ENCODE data around the gene SP100. TPM values are rescaled to one million over a fixed set of nuclear protein-coding genes. Genes with fewer than 3 reads are reported as not detected.
A peak's percentile ranks its signal among the peaks of the same experiment; 100 is the strongest.

The SP100 gene
- total RNA-seq, 4 donors from 2014 or later: 70.1 to 102 (median 92.5) TPM

- TF ChIP-seq POLR2AphosphoS5 (IDR thresholded peaks at IDR 0.05): no peak
- no peak overlapping the region for H3K27ac ChIP-seq
- peaks cover 0 to 87% of the 10 kb centered on the region in 2 donors for H3K36me3 ChIP-seq
- no peak for ATAC-seq
- H3K9me3 ChIP-seq: no peaks in the 10 kb centered on the region
- H3K4me1 ChIP-seq: no peaks in the 10 kb centered on the region
- H3K27me3 ChIP-seq: no peaks in the 10 kb centered on the region
- H3K4me3 ChIP-seq: no peak overlapping the region
- 51% methylated on average over 2 of the region's 4 CpGs; no CpG with 5 or more reads in 1 of the 2 donors for WGBS, 2 donors (ENCODE audit: low coverage in 1 of 2)
These were observed 41.2 kb downstream of the SP100 start for GRCh38 chr2:230457073-230457768.

- H3K9me3 ChIP-seq: no peaks in the 10 kb centered on the region
- TF ChIP-seq POLR2A (IDR thresholded peaks at IDR 0.05) (no peak), POLR2AphosphoS5 (IDR thresholded peaks at IDR 0.05) (no peak), EP300 (IDR thresholded peaks at IDR 0.05) (no peak), CTCF (IDR thresholded peaks at IDR 0.05) (no peak)
- no peaks in the 10 kb centered on the region for H3K4me1 ChIP-seq
- peaks cover 1 to 87% of the 10 kb centered on the region in 2 donors for H3K36me3 ChIP-seq
- no peak overlapping the region for H3K4me3 ChIP-seq
- no peaks in the 10 kb centered on the region for H3K27me3 ChIP-seq
- H3K27ac ChIP-seq: no peak overlapping the region
- no peak for ATAC-seq
These were observed 41.8 kb downstream of the SP100 start for GRCh38 chr2:230457793-230458192.

- TF ChIP-seq POLR2A (IDR thresholded peaks at IDR 0.05) (no peak), POLR2AphosphoS5 (IDR thresholded peaks at IDR 0.05) (no peak), CTCF (IDR thresholded peaks at IDR 0.05) (no peak), EP300 (IDR thresholded peaks at IDR 0.05) (no peak)
- Histone ChIP-seq H3K4me1 (no peaks in the 10 kb centered on the region), H3K9me3 (no peaks in the 10 kb centered on the region), H3K27ac (no peak overlapping the region), H3K36me3 (peaks cover 2 to 93% of the 10 kb centered on the region in 2 donors), H3K27me3 (no peaks in the 10 kb centered on the region), H3K4me3 (no peak overlapping the region)
- ATAC-seq: no peak
These were observed 43.2 kb downstream of the SP100 start for GRCh38 chr2:230459216-230459615.

GRCh38 chr2:230471074-230471473 lies 55.1 kb downstream of the SP100 start:
- H3K4me3 ChIP-seq: no peak overlapping the region
- TF ChIP-seq POLR2AphosphoS5 (IDR thresholded peaks at IDR 0.05) (no peak), POLR2A (IDR thresholded peaks at IDR 0.05) (no peak), EP300 (IDR thresholded peaks at IDR 0.05) (no peak)
- peaks cover 0 to 96% of the 10 kb centered on the region in 2 donors for H3K36me3 ChIP-seq
- peaks cover 0 to 11% (median 0%) of the 10 kb centered on the region in 3 donors for H3K9me3 ChIP-seq
- no peaks in the 10 kb centered on the region for H3K27me3 ChIP-seq
- 75% methylated on average over 4 of the region's 4 CpGs for WGBS, 2 donors (ENCODE audit: low coverage in 1 of 2)
- H3K27ac ChIP-seq: no peak overlapping the region
- H3K4me1 ChIP-seq: no peaks in the 10 kb centered on the region
- no peak for ATAC-seq

GRCh38 chr2:230472621-230473018 lies 56.6 kb downstream of the SP100 start:
- TF ChIP-seq CTCF (IDR thresholded peaks at IDR 0.05): no peak
- no peak for TF ChIP-seq POLR2AphosphoS5 (IDR thresholded peaks at IDR 0.05)
- no peak for TF ChIP-seq POLR2A (IDR thresholded peaks at IDR 0.05)
- no peak for TF ChIP-seq EP300 (IDR thresholded peaks at IDR 0.05)
- Histone ChIP-seq H3K4me1 (no peaks in the 10 kb centered on the region), H3K4me3 (no peak overlapping the region), H3K9me3 (peaks cover 0 to 11% (median 0%) of the 10 kb centered on the region in 3 donors), H3K27me3 (no peaks in the 10 kb centered on the region), H3K36me3 (peaks cover 0 to 94% of the 10 kb centered on the region in 2 donors), H3K27ac (no peak overlapping the region)
- peak; percentile 55 for ATAC-seq

GRCh38 chr2:230473378-230473777 lies 57.4 kb downstream of the SP100 start:
- no peak overlapping the region for H3K27ac ChIP-seq
- H3K4me1 ChIP-seq: no peaks in the 10 kb centered on the region
- H3K4me3 ChIP-seq: no peak overlapping the region
- ATAC-seq: no peak
- H3K27me3 ChIP-seq: no peaks in the 10 kb centered on the region
- peaks cover 0 to 11% (median 0%) of the 10 kb centered on the region in 3 donors for H3K9me3 ChIP-seq
- WGBS, 2 donors (ENCODE audit: low coverage in 1 of 2): 43 to 80% methylated on average over 1 to 3 of the region's 3 CpGs
- peaks cover 0 to 92% of the 10 kb centered on the region in 2 donors for H3K36me3 ChIP-seq
- TF ChIP-seq EP300 (IDR thresholded peaks at IDR 0.05) (no peak), POLR2AphosphoS5 (IDR thresholded peaks at IDR 0.05) (no peak), POLR2A (IDR thresholded peaks at IDR 0.05) (no peak), CTCF (IDR thresholded peaks at IDR 0.05) (no peak)

Measured in gastroesophageal sphincter (tissue), 4 donors.